NCI-H1436 treated with DMSO at 0.1 percent for 48 hours (cell line): ENCODE measurements around the gene PPFIA1.
"Not testable (repeated sequence)": the region's sequence is repeated elsewhere in the genome, so short reads cannot be mapped to it uniquely, and the experiment has no call there.

Experiments
- DNase-seq: peaks from one replicate; lab custom pipeline; 2025; lab: John Stamatoyannopoulos, UW

Gene PPFIA1

GRCh38 chr11:70397336-70397982 is 127.0 kb downstream of the PPFIA1 start:
- no peak for DNase-seq

GRCh38 chr11:70397983-70398833 is 127.7 kb downstream of the PPFIA1 start, which contains the start of gene CTTN:
TSS of gene CTTN (plus strand) at chr11:70398529. CDS start at chr11:70407298, 8,769 bp downstream.
- DNase-seq, result peak; percentile 36

DNA sequence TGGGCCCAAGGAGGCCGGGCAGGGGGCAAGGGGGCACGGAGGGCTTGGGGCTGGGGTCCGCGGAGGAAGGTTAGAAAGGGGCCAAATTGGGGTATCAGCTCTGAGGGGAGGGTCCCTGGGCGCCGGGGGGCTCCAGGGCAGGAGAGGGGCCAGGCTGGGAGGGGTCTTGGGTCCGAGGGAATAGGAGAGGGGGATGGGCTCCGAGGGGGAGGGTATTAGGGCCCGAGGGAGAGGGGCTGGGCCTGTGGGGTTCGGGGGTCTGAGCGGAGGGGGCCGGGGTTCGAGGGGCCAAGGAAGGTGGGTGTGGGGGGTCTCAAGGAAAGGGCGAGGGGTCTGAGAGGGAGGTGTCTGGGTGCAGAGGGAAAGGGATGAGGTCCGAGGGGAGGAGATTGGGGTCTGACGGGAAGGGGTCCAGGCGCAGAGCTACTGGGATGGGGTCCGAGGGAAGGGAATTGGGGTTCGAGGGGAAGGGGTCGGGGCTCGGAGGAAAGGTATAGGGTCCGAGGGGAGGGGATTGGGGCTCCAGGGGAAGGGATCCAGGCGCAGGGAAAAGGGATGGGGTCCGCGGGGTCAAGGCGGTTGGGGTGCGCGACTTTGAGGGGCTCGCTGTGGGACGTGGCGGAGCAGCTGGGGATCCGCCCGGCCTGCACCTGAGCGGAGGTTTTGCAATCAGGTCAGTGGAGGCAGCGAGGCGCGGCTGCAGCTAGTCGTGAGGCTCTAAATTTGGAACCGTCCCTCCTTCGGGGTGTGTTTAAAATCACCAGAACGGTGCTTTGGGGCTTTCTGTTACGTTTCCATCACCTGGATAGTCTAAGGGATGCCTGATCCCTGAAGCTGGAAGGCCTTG is 128.6 kb downstream of the PPFIA1 start:
- no peak for DNase-seq

DNA sequence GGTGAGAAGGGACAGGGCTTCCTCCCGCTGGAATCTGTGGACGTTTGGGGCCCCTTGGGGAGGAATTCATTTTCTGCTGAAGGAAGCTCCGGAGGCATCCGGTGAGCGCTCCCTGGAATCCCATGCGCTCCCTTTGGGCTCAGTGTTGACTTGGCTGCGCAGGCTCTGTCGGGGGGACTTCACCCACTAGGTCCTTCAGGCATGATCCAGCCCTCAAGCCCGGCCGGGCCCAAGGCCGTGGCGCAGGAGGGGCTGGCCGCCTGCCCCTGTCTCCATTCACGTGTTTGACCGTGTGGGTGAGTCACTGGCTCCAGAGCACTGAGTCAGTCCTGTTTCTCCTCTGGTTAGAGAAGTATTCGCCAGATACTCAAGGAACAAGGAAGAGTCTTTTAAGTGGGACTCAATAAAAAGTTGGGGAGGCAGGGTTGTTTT is 129.2 kb downstream of the PPFIA1 start:
- DNase-seq, result no peak

- DNase-seq, result no peak
Observed at GRCh38 chr11:70400643-70401042, 130.2 kb downstream of the PPFIA1 start.

- no peak for DNase-seq
Observed at GRCh38 chr11:70402016-70402415, 131.5 kb downstream of the PPFIA1 start.

- no peak for DNase-seq
Observed at GRCh38 chr11:70402685-70403084, 132.2 kb downstream of the PPFIA1 start.

GRCh38 chr11:70404244-70404643 is 133.8 kb downstream of the PPFIA1 start:
- DNase-seq, result no peak

DNA sequence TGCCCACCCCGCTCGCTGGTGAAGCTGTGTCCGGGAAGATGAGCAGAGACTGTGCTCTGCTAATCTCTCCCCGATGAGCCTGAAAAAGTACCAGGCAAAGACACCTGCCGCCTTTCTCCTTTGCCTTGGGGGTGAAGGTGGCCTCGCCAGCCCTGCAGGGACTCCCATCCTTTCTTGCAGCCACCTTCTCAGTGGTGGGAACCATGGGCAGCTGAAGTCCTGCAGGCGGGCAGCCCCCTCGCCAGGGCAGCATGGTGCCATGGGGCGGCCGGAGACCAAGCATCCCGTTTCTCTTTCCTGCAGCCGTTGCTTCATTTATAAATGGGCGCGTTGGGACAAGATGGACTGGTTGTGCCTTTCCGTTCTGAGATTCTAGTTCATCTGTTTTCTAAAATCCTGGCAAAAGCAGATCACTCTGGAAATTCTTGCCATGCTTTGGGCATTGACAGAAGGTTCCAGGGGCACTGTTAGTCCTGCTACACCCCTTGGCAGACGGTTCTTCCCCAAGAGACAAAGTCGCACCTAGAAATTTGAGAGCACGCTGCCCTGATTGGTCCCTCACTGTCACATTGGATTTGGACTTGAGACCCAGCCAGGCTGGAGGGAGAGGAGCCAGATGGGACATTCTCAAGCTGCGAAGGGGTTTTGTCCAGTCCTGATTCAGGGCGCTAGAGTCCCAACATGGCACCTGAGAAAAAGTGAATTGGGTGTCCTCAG is 135.3 kb downstream of the PPFIA1 start:
- DNase-seq, result no peak

DNA sequence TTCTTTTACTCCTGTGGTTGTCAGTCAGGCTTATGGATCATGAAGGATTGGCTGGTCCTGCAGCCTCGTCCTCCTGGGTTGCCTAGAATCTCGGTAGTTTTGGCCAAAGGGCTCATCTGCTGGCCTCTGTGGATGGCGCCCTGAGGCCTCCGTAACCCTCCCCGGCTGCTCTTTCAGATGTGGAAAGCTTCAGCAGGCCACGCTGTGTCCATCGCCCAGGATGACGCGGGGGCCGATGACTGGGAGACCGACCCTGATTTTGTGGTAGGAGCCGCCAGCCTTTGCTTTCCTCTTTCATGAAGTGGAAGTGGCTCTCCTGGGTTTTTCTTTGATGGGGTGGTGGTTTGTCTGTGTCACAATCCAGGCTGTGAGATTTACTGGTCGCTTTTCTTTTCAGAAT is 136.6 kb downstream of the PPFIA1 start:
- no peak for DNase-seq

DNA sequence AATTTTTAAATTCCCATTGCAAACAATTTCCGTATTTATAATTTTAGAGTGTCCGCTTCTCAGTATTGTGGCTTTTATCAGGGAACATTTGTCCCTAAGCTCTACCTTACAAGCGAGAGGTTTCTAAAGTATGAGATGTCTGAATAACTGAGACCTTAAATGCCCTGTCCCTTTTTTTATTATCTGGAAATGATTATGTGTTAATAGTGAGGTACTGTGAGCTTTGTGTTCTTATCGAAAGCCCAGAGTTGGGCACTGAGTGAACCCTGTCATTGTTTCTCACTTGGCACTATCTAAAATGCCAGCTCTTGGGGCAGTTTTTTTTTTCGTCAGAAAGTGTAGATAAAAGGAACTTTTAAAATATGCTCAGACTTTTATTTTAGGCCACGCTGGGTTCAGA is 137.3 kb downstream of the PPFIA1 start:
- no peak for DNase-seq

DNA sequence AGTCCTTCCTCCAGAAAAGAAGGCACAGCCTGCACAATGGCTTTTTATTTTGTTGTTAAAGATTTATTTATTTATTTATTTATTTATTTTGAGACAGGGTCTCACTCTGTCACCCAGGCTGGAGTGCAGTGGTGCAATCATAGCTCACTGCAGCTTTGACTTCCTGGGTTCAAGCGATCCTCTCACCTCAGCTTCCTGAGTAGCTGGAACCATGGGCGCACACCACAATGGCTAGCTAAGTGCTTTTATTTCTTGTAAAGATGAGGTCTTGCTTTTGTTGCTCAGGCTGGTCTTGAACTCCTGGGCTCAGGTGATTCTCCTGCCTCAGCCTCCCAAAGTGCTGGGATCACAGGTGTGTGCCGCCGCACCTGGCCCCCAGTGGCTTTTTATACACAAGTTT is 137.8 kb downstream of the PPFIA1 start:
- DNase-seq, result not testable (repeated sequence)

DNA sequence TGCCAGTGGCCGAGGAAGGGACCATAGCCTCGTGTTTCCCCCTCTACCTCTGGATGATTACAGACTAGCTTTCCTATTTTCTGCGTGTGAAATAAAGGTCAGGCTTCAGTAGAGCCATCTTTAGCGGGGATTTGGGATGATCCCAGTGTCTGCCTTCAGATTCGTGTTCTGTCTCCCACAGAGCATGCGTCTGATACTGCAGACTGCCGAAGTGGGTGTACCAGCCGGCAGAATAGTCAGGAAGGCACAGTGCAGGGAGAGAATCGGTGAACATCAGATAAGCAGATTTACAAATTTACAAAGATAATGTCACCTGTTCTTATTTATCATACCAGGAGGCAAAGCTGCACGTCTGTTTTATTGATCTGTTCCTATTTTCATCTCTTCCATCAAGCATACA is 138.9 kb downstream of the PPFIA1 start:
- no peak for DNase-seq

- DNase-seq, result no peak
Observed at GRCh38 chr11:70409871-70410270, 139.4 kb downstream of the PPFIA1 start.

GRCh38 chr11:70410276-70411205 is 140.1 kb downstream of the PPFIA1 start:
- DNase-seq, result no peak

DNA sequence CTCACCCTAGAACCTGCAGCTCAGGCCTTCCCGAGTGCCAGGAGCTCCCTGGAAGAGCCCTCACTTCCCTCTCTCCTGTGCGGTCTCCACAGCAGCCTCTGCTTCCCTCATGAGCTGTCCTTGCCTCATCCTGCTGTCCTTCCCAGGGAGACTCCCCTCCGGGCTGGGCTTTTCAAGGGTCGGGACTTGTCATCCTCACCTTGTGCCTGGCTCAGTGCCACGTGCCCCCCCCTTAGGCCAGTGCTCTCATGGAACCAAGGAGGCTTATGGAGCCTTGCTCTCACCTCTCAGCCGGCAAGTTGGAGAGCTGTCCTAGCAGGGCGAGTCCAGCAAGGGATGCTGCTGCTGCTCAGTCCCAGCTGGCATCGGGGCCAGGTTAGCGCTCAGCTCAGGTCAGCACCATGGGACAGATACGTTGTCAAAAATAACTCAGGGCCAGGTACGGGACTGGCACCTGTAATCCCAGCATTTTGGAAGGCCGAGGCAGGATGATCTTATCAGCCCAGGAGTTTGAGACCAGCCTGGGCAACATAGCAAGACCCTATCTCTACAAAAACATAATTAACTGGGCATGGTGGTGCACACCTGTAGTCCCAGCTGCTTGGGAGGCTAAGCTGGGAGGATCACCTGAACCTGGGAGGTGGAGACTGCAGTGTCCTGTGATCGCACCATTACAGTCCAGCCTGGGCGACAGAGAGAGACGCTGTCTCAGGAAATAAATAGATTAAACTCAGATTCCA is 141.4 kb downstream of the PPFIA1 start:
- DNase-seq, result no peak

DNA sequence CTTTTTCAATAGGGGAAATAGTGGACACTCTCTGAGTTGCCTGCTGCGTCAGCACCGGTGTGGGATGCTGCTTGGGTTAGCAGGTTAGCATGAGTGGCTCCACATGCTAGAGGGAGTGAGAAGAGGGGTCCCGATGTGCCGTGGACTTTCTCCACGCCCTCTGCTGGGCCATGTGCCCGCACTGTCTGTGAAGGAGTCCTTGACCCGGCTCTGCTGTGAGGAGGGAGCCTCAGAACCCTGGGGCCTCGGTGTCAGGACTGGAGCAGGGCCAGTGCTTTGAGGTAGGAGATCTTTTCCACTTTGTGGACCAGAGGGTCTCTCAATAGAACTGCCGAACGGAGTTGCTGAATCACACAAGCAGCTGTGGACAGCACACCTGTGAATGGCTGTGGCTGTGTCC is 142.7 kb downstream of the PPFIA1 start:
- DNase-seq, result no peak

GRCh38 chr11:70414341-70415100 is 144.0 kb downstream of the PPFIA1 start:
- no peak for DNase-seq

GRCh38 chr11:70415191-70415590 is 144.7 kb downstream of the PPFIA1 start:
- no peak for DNase-seq
